OCI-LY3 (cell line): ENCODE data around the gene SLC16A6.
"Not testable (repeated sequence)": the region's sequence is repeated elsewhere in the genome, so short reads cannot be mapped to it uniquely, and the experiment has no call there.

ENCODE experiments used
- H2AFZ ChIP-seq: fragments of 200-600, 300-600 bp; shearing (Covaris generic); 2 replicates; pipeline ENCODE4 v1.6.0; 2014; ENCODE audit warnings: antibody characterized with exemption, low read depth, low read length
- H3K27ac ChIP-seq: fragments of 200-600, 300-600 bp; sonication (generic); 2 replicates; pipeline ENCODE4 v1.5.1; 2014; ENCODE audit warnings: mild to moderate bottlenecking, low read length, moderate library complexity, mixed read lengths
- H3K27me3 ChIP-seq: fragments of 200-600, 300-600 bp; sonication (generic); 2 replicates; pipeline ENCODE4 v1.6.1; 2014; ENCODE audit warnings: low read depth, low read length, mixed read lengths
- H3K36me3 ChIP-seq: fragments of 200-600, 300-600 bp; sonication (generic); replicated peaks from 2 replicates; pipeline ENCODE3; 2014; ENCODE audit warnings: low read depth, low read length, mixed read lengths
- H3K4me1 ChIP-seq: fragments of 300-600, 200-600 bp; sonication (generic); 2 replicates; pipeline ENCODE4 v1.6.1; 2014; ENCODE audit warnings: low read length, mixed read lengths
- H3K4me2 ChIP-seq: fragments of 200-600, 300-600 bp; sonication (generic); 2 replicates; pipeline ENCODE4 v1.6.1; 2014; ENCODE audit warnings: low read length, mixed read lengths
- H3K4me3 ChIP-seq: fragments of 300-600, 200-600 bp; sonication (generic); 2 replicates; pipeline ENCODE4 v1.5.1; 2014; ENCODE audit warnings: antibody characterized with exemption, mild to moderate bottlenecking, low read length, moderate library complexity
- H3K79me2 ChIP-seq: fragments of 300-600, 200-600 bp; shearing (Covaris generic); 2 replicates; pipeline ENCODE4 v1.6.1; 2014; ENCODE audit warnings: mild to moderate bottlenecking, low read length, mixed read lengths
- H3K9ac ChIP-seq: fragments of 300-600, 200-600 bp; shearing (Covaris generic); 2 replicates; pipeline ENCODE4 v1.6.0; 2014; ENCODE audit warnings: mild to moderate bottlenecking, low read length, moderate library complexity
- H3K9me3 ChIP-seq: fragments of 200-600, 300-600 bp; shearing (Covaris generic); 2 replicates; pipeline ENCODE4 v1.6.1; 2014; ENCODE audit warnings: low read length, mixed read lengths; ENCODE audit not compliant: insufficient read depth
- H4K20me1 ChIP-seq: fragments of 200-600, 300-600 bp; sonication (generic); 2 replicates; pipeline ENCODE4 v1.6.1; 2016; ENCODE audit warnings: low read length, mixed read lengths; ENCODE audit not compliant: insufficient read depth
- CTCF ChIP-seq: fragments of 200-600, 300-600 bp; sonication (generic); IDR thresholded peaks from 2 replicates; pipeline ENCODE4 v1.5.1; 2014; ENCODE audit warnings: antibody characterized with exemption, low read length, low read depth
- EZH2phosphoT487 ChIP-seq: fragments of 200-600 bp; shearing (Covaris generic); IDR thresholded peaks from 2 replicates; pipeline ENCODE4 v1.6.1; 2018; ENCODE audit warnings: antibody characterized with exemption, mixed run types, low read depth

The SLC16A6 gene

GRCh38 chr17:68290955-68291835 lies at the start of gene SLC16A6, which contains the start of gene ARSG:
SLC16A6 (minus strand) TSS chr17:68291127; CDS start chr17:68278320, 12,807 bp downstream.
ARSG (plus strand) TSS chr17:68291495; CDS start chr17:68307494, 15,999 bp downstream.
- peak within 1 kb of the TSS; percentile 99 for H3K27ac ChIP-seq
- H4K20me1 ChIP-seq, result no peaks in the 10 kb centered on the region
- peak within 1 kb of the TSS; percentile 92 for H3K4me3 ChIP-seq
- H3K4me2 ChIP-seq, result peak within 1 kb of the TSS; percentile 96
- peak within 1 kb of the TSS; percentile 56; the same call in 1 of the 2 replicates for H2AFZ ChIP-seq
- H3K9me3 ChIP-seq, result no peaks in the 10 kb centered on the region
- peak within 1 kb of the TSS; percentile 92 for H3K9ac ChIP-seq
- H3K4me1 ChIP-seq, result peaks cover 46% of the 10 kb centered on the region
- H3K27me3 ChIP-seq, result no peaks in the 10 kb centered on the region
- peaks cover under 1% of the 10 kb centered on the region for H3K36me3 ChIP-seq
- TF ChIP-seq EZH2phosphoT487, result no peak
- TF ChIP-seq CTCF, result no peak
- peaks cover 70% of the 10 kb centered on the region for H3K79me2 ChIP-seq

DNA sequence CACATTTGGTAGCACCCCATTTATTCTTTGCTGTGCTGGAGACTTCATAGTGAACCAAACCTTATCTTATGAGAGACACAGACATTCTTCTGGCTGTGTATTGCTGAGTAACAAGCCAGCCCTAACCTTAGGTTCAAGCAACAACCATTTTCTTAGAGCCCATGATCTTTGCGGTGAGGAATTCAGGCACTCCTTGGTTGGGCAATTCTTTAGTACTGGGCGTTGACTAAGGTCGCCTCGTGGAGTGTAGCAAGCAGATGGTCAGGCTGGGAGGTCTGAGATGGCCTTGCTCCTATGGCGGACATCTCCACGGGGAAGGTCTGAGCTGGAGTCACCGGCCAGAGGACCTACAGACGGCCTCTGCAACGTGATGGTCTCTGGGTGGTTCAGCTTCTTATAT lies 43.5 kb upstream of the SLC16A6 start:
- Histone ChIP-seq H3K4me2 (no peak overlapping the region), H3K36me3 (no peaks in the 10 kb centered on the region), H3K4me1 (no peaks in the 10 kb centered on the region), H3K9ac (no peak overlapping the region), H2AFZ (no peak overlapping the region), H4K20me1 (no peaks in the 10 kb centered on the region), H3K4me3 (no peak overlapping the region), H3K79me2 (no peaks in the 10 kb centered on the region), H3K27me3 (no peaks in the 10 kb centered on the region), H3K27ac (no peak overlapping the region), H3K9me3 (no peaks in the 10 kb centered on the region)
- TF ChIP-seq CTCF (no peak), EZH2phosphoT487 (no peak)

DNA sequence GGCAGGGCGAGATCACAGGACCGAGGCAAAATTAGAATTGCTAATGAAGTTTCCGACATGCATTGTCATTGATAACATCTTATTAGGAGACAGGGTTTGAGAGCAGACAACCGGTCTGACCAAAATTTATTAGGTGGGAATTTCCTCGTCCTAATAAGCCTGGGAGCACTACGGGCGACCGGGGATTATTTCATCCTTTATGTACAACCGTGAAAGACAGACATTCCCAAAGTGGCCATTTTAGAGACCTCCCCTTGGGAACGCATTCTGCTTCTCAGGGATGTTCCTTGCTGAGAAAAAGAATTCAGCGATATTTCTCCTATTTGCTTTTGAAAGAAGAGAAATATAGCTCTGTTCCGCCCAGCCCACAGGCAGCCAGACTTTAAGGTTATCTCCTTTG lies 41.0 kb upstream of the SLC16A6 start:
- H3K4me3 ChIP-seq, H3K27me3 ChIP-seq, H3K27ac ChIP-seq, H3K79me2 ChIP-seq, H3K36me3 ChIP-seq, H3K4me1 ChIP-seq, H3K9ac ChIP-seq, H4K20me1 ChIP-seq, H2AFZ ChIP-seq, H3K4me2 ChIP-seq, H3K9me3 ChIP-seq: not testable (repeated sequence)

DNA sequence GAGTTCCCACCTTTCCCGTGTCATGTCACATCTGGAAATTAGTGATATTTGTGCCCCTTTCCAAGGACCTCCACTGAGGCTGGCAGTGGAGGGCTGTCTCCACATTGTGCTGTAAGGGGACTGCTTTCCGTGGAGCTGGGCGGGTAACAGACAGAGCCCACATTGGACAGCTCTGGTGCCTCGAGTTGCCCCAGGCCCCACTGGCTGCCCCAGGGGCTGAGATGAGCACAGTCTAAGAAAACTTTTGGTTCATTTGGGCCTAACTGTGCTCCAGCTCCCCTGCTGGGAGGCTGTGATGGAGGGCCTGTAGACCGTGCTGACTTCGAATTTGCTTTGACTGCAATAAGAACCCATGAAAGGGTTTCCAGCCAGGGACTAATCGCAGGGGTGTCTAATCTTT lies 38.4 kb upstream of the SLC16A6 start:
- H3K27ac ChIP-seq, result no peak overlapping the region
- no peaks in the 10 kb centered on the region for H3K36me3 ChIP-seq
- TF ChIP-seq CTCF, result no peak
- no peak for TF ChIP-seq EZH2phosphoT487
- H3K4me3 ChIP-seq, result no peak overlapping the region
- no peaks in the 10 kb centered on the region for H3K27me3 ChIP-seq
- no peaks in the 10 kb centered on the region for H3K4me1 ChIP-seq
- no peaks in the 10 kb centered on the region for H3K79me2 ChIP-seq
- no peak overlapping the region for H3K9ac ChIP-seq
- H2AFZ ChIP-seq, result no peak overlapping the region
- no peak overlapping the region for H3K4me2 ChIP-seq
- H3K9me3 ChIP-seq, result no peaks in the 10 kb centered on the region
- no peaks in the 10 kb centered on the region for H4K20me1 ChIP-seq
